ENCODE measurements around the gene PLD1.

The PLD1 gene

DNA sequence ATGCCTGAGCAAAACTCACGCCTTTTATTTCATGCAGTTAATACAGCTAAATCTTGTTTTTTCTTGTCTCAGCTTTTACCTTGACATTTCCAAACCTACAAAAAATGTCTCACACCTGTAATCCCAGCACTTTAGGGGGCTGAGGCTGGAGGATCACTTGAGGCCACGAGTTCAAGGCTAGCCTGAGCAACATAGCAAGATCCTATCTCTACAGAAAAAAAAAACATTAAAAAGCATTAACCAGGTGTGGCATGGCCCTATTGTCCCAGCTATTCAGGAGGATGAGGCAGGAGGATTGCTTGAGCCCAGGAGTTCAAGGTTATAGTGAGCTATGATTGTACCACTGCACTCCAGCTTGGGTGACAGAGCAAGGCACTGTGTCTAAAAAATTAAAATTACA is 29.0 kb upstream of the PLD1 start:
- intact Hi-C loops (cut with DNase I), result no loop called here
- DNase-seq, result no peak

DNA sequence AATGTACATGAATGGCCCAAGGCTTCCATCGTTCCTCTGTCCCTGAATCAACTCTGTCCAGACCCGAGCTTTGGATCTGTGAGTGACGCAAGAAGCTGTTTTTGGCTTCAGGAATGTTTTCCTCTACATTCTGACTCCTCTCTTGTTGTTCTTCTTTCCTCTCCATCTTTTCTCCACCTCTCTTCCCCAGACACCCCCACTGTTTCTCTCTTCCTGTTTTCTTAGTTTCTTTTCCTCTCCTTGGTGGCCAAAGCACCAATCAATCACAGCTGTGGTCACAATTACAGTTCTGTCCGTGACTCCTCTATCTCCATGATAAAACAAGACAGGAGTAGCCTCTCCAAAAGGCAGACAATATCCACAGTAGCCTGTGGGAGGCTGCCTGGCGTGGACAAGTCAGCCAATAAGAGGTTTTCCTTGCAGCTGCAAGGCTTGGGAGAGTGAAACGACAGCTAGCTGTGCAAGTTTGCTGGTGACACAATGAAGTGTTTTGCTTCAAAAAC is 28.0 kb upstream of the PLD1 start:
- peak in 38 of 42 donors; percentile 15 to 79 (median 53) for DNase-seq
- intact Hi-C loops (cut with DNase I), result no loop called here

GRCh38 chr3:171837698-171838097 is 27.4 kb upstream of the PLD1 start:
- intact Hi-C loops (cut with DNase I), result no loop called here
- DNase-seq, result no peak

GRCh38 chr3:171836855-171837254 is 26.6 kb upstream of the PLD1 start:
- no peak for DNase-seq
- intact Hi-C loops (cut with DNase I), result no loop called here

- intact Hi-C loops (cut with DNase I), result no loop called here
Observed at GRCh38 chr3:171835613-171836012, 25.3 kb upstream of the PLD1 start.

GRCh38 chr3:171835116-171835515 is 24.8 kb upstream of the PLD1 start:
- no peak for DNase-seq
- intact Hi-C loops (cut with DNase I), result no loop called here

More at GRCh38 chr3:171835613-171836012, 25.3 kb upstream of the PLD1 start:
- DNase-seq, result no peak

DNA sequence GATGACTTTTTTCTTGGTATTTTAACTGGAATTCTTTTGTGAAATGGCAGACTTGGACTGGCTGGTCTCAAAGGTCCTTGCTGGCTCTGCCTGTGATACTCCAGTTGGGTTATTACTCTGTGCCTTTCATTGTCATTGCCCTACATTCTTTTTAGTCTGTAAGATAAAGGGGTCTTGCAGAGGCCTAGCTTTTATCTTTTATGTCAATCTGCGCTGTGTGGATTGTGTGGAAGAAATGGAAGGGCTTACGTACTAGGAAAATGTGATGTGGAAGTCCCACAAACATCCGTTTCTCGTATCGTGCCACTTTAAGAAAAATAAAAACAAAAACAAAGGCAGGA is 24.1 kb upstream of the PLD1 start:
- DNase-seq, result no peak
- intact Hi-C loops (cut with DNase I), result loop anchor here (5.0 kb wide), 1 partner anchor 187 kb away; no protein-coding TSS in a partner anchor

DNA sequence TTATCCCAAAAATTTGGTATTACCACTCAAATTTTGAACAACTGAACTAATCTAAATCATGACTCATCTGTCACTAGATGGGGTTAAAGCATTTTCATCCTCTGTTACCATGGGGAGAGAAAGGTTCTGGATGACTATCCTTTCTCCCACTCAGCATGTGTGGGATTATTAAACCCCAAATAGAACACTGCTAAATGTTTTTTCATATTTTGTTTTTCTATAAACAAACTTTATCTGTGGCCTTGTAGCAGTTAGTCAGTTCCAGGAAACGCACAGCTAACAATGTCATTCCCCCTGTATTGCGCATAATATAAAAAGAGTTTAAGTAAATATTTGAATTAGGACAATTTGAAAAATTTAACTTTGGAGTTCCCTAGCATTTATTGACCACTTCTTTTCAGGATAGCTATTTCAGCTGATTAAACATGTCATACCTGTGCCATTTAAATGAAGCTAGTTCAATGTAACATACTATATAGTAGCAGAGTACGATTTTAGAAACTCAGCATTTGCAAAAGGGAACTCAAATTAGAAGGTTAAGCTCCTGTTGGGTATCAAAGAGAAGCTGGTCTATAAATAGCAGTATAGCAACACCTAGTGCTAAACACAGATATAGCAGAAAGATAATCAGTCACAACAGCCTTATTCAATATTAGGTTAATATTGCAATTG is 23.6 kb upstream of the PLD1 start:
- DNase-seq, result no peak
- intact Hi-C loops (cut with DNase I), result loop anchor here (5.0 kb wide), 1 partner anchor 187 kb away; no protein-coding TSS in a partner anchor

- intact Hi-C loops (cut with DNase I), result loop anchor here (5.0 kb wide), 1 partner anchor 186 kb away; no protein-coding TSS in a partner anchor
- no peak for DNase-seq
Observed at GRCh38 chr3:171832989-171833388, 22.7 kb upstream of the PLD1 start.

- DNase-seq, result no peak
- intact Hi-C loops (cut with DNase I), result loop anchor here (5.0 kb wide), 1 partner anchor 185 kb away; no protein-coding TSS in a partner anchor
Observed at GRCh38 chr3:171831936-171832335, 21.7 kb upstream of the PLD1 start.

- intact Hi-C loops (cut with DNase I), result loop anchor here (5.0 kb wide), 1 partner anchor 183 kb away; no protein-coding TSS in a partner anchor
Observed at GRCh38 chr3:171830518-171830875, 20.2 kb upstream of the PLD1 start.

GRCh38 chr3:171829841-171830517 is 19.7 kb upstream of the PLD1 start:
- DNase-seq, result peak in 41 of 42 donors; percentile 45 to 90 (median 70)
- intact Hi-C loops (cut with DNase I), result loop anchor here (5.0 kb wide), 1 partner anchor 183 kb away; no protein-coding TSS in a partner anchor

More at GRCh38 chr3:171830518-171830875, 20.2 kb upstream of the PLD1 start:
- no peak for DNase-seq

GRCh38 chr3:171828902-171829770 is 18.9 kb upstream of the PLD1 start:
- intact Hi-C loops (cut with DNase I), result no loop called here
- no peak for DNase-seq

GRCh38 chr3:171827836-171828458 is 17.7 kb upstream of the PLD1 start:
- intact Hi-C loops (cut with DNase I), result no loop called here
- DNase-seq, result no peak

DNA sequence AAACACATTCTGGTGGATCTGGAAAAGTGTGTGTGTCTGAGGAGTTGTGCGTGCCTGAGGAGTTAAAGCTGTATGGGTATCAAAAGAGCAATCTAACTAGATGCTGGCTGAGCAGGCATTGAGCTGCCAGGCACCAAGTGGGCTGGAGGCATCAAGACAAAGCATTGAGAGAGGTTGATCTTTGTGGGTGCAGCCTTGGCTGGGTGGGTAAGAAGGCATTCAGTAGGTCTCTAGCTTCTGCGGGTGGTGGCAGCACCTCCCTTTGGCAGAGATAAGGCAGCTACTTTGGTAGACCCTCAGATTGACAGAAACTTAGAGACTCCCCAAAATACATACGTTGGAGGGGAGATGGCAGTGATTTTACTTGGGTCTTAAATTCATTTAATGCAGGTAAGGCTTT is 17.1 kb upstream of the PLD1 start:
- no peak for DNase-seq
- intact Hi-C loops (cut with DNase I), result no loop called here

DNA sequence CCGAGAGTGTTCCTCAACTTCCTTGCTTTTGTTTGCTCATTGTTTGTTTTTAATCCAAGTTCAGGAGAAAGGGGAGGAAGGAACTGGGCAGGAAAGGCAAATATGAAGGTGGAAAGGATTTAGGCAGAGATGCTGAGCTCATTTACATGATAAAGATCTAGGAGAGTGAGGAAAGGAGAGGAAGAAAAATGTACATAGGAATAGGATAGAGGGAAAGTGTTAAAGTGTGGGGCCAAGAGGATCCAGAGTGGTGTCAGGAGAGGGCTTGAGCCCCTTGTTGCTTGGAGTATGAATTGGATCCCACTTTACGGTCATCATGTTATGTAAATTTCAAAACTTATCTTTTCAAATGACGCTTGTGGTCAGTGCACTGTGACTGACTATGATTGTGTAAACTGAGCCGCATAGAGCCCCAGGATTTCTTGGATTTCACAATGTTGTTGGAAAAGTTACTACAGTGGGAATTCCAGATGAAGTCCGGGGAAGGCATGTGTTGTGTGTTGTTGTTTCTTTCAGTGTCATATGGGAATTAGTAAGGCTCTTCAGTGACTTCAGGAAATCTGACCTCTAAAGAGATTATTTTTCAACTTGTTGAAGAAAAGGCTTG is 15.0 kb upstream of the PLD1 start:
- intact Hi-C loops (cut with DNase I), result no loop called here
- no peak for DNase-seq

GRCh38 chr3:171824824-171825221 is 14.5 kb upstream of the PLD1 start:
- intact Hi-C loops (cut with DNase I), result no loop called here
- DNase-seq, result peak in 24 of 42 donors; percentile 18 to 80 (median 53)

- DNase-seq, result peak in 15 of 42 donors; percentile 22 to 70 (median 32)
- intact Hi-C loops (cut with DNase I), result no loop called here
Observed at GRCh38 chr3:171824116-171824515, 13.8 kb upstream of the PLD1 start.

All from head of caudate nucleus (tissue), 42 donors.